Measurements from ENCODE around the gene VAPA. TPM values are rescaled to one million over a fixed set of nuclear protein-coding genes. Genes with fewer than 3 reads are reported as not detected.

VAPA gene
- total RNA-seq, 4 donors from 2014 or later: 182 to 244 (median 212) TPM

DNA sequence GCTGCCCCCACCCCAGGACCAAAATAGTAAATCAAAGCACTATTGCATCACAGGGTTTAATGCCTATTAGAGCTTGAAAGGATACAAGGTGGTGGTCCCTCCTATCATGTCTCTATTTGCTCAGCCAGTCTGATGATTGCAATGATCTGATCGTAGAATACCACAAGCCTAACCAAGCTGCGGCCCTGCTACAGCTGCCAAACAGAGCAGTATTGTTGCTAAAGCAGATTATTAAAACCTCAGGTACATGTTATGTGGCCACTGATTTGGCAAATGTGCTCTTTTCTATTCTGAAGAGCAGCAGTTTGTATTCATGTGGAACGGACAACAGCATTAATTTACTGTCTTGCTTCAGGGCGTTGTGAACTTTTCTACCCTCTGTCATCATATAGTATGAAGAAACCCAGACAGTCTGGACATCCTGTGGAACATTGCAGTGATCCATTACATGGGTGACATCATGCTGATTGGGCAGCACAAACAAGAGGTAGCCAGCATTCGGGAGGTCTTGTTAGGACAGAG is 8.4 kb upstream of the VAPA start:
- Histone ChIP-seq H3K4me1 (no peaks in the 10 kb centered on the region), H3K27me3 (no peaks in the 10 kb centered on the region), H3K36me3 (no peaks in the 10 kb centered on the region), H3K4me3 (no peak overlapping the region), H3K9me3 (no peaks in the 10 kb centered on the region), H3K27ac (no peak overlapping the region)
- DNase-seq (ENCODE audit: low spot score in 2 of 2): no peak
- TF ChIP-seq, protein P1, sequence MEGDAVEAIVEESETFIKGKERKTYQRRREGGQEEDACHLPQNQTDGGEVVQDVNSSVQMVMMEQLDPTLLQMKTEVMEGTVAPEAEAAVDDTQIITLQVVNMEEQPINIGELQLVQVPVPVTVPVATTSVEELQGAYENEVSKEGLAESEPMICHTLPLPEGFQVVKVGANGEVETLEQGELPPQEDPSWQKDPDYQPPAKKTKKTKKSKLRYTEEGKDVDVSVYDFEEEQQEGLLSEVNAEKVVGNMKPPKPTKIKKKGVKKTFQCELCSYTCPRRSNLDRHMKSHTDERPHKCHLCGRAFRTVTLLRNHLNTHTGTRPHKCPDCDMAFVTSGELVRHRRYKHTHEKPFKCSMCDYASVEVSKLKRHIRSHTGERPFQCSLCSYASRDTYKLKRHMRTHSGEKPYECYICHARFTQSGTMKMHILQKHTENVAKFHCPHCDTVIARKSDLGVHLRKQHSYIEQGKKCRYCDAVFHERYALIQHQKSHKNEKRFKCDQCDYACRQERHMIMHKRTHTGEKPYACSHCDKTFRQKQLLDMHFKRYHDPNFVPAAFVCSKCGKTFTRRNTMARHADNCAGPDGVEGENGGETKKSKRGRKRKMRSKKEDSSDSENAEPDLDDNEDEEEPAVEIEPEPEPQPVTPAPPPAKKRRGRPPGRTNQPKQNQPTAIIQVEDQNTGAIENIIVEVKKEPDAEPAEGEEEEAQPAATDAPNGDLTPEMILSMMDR (IDR thresholded peaks at IDR 0.05): no peak
- no peak for TF ChIP-seq POLR2A (IDR thresholded peaks at IDR 0.05)
- no peak for TF ChIP-seq POLR2AphosphoS5 (IDR thresholded peaks at IDR 0.05)
- TF ChIP-seq EP300 (IDR thresholded peaks at IDR 0.05): no peak
- WGBS: 59% methylated on average over 5 of the region's 5 CpGs

DNA sequence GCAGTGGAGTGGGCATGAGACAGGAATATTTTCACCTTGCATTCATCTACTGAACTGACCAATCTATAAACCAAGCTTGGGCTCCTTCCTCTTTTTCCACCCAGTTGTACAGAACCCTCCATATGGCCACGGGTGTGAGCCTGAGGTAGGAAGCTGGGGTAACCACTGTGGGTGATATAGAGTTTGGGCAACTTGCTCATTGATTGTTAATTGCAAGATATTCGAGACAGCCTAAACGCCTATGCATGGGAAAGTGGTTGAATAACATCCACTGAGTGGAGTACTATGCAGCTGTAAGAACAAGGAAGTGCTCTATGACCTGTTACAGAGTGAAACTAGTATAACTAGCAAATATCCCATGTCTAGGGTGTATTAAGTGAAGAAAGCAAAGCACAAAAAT is 7.3 kb upstream of the VAPA start:
- DNase-seq (ENCODE audit: low spot score in 2 of 2): no peak
- 86% methylated on average over 3 of the region's 3 CpGs for WGBS
- Histone ChIP-seq H3K9me3 (no peaks in the 10 kb centered on the region), H3K4me3 (no peak overlapping the region), H3K4me1 (no peaks in the 10 kb centered on the region), H3K27ac (no peak overlapping the region), H3K27me3 (no peaks in the 10 kb centered on the region), H3K36me3 (no peaks in the 10 kb centered on the region)
- TF ChIP-seq POLR2A (IDR thresholded peaks at IDR 0.05): no peak
- TF ChIP-seq, protein P1 (IDR thresholded peaks at IDR 0.05): no peak
- no peak for TF ChIP-seq EP300 (IDR thresholded peaks at IDR 0.05)
- no peak for TF ChIP-seq POLR2AphosphoS5 (IDR thresholded peaks at IDR 0.05)

DNA sequence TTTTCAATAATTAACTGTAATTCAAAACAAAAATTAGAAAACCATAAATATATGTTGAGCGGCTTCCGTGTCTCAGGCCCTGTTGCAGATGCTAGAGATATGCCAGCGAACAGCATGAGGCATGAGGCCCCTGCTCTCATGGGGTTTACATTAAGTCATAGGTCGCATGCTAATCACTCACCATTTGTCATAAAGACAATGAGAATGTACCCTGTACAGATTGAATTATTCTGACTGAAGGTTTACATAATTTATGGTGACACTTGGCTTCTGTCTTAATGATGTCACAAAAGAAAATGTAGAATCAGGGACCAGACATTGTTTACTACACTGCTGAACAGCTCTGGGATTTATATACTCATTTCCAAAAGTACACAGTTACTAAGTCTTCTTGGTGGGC is 5.9 kb upstream of the VAPA start:
- Histone ChIP-seq H3K27ac (no peak overlapping the region), H3K4me3 (no peak overlapping the region), H3K27me3 (no peaks in the 10 kb centered on the region), H3K9me3 (no peaks in the 10 kb centered on the region), H3K4me1 (peaks cover 2% of the 10 kb centered on the region), H3K36me3 (no peaks in the 10 kb centered on the region)
- WGBS: 87% methylated on average over 4 of the region's 4 CpGs
- TF ChIP-seq, protein P1 (IDR thresholded peaks at IDR 0.05): no peak
- TF ChIP-seq EP300 (IDR thresholded peaks at IDR 0.05) (no peak), POLR2AphosphoS5 (IDR thresholded peaks at IDR 0.05) (no peak), POLR2A (IDR thresholded peaks at IDR 0.05) (no peak)
- DNase-seq (ENCODE audit: low spot score in 2 of 2): no peak

DNA sequence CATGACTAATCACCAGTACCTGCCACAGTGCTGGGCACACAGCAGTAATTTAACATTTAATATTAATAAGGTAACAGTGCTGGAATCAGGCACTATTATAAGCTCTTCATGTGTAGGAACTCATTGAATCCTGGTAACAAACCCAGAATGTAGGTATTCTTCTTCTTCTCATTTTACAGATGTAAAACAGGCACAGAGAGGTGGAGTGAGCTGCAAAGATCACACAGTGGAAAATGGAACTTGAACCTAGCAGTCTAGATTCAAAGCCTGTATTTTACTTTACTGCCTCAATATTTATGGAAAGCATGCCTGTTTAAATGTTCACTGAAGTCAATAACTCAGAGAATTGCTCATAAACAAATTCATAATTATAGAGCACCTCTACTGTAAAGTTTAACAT is 3.7 kb upstream of the VAPA start:
- H3K4me3 ChIP-seq: no peak overlapping the region
- H3K4me1 ChIP-seq: peaks cover 7% of the 10 kb centered on the region
- no peaks in the 10 kb centered on the region for H3K27me3 ChIP-seq
- no peaks in the 10 kb centered on the region for H3K36me3 ChIP-seq
- H3K27ac ChIP-seq: no peak overlapping the region
- DNase-seq (ENCODE audit: low spot score in 2 of 2): no peak
- H3K9me3 ChIP-seq: no peaks in the 10 kb centered on the region
- TF ChIP-seq POLR2A (IDR thresholded peaks at IDR 0.05) (no peak), POLR2AphosphoS5 (IDR thresholded peaks at IDR 0.05) (no peak), EP300 (IDR thresholded peaks at IDR 0.05) (no peak)
- TF ChIP-seq, protein P1 (IDR thresholded peaks at IDR 0.05): no peak

DNA sequence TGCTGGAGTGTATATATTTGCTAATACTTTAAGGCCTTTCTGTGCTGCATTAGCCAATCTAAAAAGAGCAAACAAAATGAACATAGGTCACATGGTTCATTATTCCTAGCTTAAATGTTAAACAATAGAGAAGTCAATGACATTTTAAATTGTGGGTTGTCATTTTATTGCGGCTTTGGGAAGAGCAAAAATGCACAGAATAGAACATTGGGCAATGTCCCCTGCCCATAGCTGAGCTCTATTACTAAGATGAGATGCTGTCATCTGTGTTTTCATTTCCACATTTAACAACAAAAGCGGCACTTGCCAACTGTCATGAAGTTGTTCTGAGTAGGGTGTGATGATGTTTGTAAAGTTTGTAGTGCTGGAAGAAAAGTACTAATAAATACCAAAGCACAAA is 3.2 kb upstream of the VAPA start:
- no peak for DNase-seq (ENCODE audit: low spot score in 2 of 2)
- peaks cover 11% of the 10 kb centered on the region for H3K4me1 ChIP-seq
- no peaks in the 10 kb centered on the region for H3K36me3 ChIP-seq
- TF ChIP-seq POLR2AphosphoS5 (IDR thresholded peaks at IDR 0.05) (no peak), EP300 (IDR thresholded peaks at IDR 0.05) (no peak), POLR2A (IDR thresholded peaks at IDR 0.05) (no peak)
- TF ChIP-seq, protein P1 (IDR thresholded peaks at IDR 0.05): no peak
- no peak overlapping the region for H3K4me3 ChIP-seq
- no peaks in the 10 kb centered on the region for H3K27me3 ChIP-seq
- H3K27ac ChIP-seq: no peak overlapping the region
- H3K9me3 ChIP-seq: no peaks in the 10 kb centered on the region
- WGBS: 88% methylated on average over 2 of the region's 2 CpGs

Measured in suprapubic skin (tissue), 4 donors.